GM18511 (cell line): Measurements from ENCODE around the gene KCTD14.
"Not testable (repeated sequence)": the region's sequence is repeated elsewhere in the genome, so short reads cannot be mapped to it uniquely, and the experiment has no call there.

ENCODE experiments used
- ATAC-seq: cut with Tn5 transposase; IDR thresholded peaks from one replicate; pipeline ENCODE4 v1.9.1; 2021; ENCODE audit warnings: mild to moderate bottlenecking, moderate library complexity; ENCODE audit not compliant: unreplicated experiment

The KCTD14 gene

DNA sequence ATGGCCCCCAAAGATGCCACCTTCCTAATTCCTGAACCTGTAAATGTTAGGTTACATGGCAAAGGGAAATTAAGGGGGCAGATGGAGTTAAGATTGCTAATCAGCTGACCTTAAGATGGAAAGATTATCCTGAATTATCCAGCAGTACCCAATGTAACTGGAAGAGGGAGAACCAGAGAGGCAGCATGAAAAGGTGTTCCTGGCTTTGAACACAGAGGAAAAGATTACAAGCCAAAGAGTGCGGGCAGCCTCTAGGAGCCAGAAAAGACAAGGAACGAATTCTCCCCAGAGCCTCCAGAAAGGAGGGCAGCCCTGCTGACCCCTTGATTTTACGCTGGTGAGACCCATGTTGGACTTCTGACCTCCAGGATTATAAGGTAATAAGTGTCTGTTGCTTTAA is 25.5 kb upstream of the KCTD14 start:
- ATAC-seq: no peak

DNA sequence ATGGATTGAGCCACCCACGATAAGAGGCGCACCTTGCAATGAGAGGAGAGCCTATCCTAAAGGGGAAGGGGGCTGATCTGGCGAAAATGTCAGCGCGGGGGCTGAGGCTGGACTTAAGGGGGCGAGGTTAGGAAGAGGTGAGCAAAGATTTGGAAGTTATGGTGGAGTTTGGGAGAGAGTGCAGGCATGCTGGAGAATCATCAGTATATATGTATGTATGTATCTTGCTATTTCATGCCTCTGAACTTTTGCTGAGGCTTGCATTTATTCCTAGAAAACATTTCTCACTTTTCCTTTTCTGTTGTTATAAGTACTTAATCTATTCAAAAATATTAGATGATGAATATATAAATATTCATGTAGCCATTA is 23.4 kb upstream of the KCTD14 start:
- ATAC-seq: no peak

- no peak for ATAC-seq
These were observed 22.9 kb upstream of the KCTD14 start for GRCh38 chr11:78045851-78046485.

- ATAC-seq: no peak
These were observed 21.6 kb upstream of the KCTD14 start for GRCh38 chr11:78044706-78045105.

DNA sequence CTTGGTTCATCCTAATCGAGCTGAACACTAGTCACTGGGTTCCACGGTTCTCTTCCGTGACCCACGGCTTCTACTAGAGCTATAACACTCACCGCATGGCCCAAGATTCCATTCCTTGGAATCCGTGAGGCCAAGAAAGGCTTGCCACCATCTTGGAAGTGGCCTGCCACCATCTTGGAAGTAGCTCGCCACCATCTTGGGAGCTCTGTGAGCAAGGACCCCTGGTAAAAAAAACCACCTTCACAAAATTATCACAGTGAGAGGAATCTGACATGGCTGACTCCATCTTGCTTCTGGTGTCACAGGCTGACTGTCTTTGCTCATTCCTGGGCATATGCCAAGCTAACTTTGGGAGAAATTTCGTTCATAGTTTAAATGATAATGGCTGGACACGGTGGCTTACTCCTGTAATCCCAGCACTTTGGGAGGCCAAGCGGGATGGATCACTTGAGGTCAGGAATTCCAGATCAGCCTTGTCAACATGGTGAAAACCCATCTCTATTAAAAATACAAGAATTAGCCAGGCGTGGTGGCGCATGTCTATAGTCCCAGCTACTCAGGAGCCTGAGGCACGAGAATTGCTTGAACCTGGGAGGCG is 18.9 kb upstream of the KCTD14 start:
- ATAC-seq: no peak

- not testable (repeated sequence) for ATAC-seq
These were observed 18.3 kb upstream of the KCTD14 start for GRCh38 chr11:78041380-78041719.

GRCh38 chr11:78040691-78041379 is 17.8 kb upstream of the KCTD14 start:
- no peak for ATAC-seq

- peak; percentile 74 for ATAC-seq
These were observed 17.0 kb upstream of the KCTD14 start for GRCh38 chr11:78039919-78040671.

DNA sequence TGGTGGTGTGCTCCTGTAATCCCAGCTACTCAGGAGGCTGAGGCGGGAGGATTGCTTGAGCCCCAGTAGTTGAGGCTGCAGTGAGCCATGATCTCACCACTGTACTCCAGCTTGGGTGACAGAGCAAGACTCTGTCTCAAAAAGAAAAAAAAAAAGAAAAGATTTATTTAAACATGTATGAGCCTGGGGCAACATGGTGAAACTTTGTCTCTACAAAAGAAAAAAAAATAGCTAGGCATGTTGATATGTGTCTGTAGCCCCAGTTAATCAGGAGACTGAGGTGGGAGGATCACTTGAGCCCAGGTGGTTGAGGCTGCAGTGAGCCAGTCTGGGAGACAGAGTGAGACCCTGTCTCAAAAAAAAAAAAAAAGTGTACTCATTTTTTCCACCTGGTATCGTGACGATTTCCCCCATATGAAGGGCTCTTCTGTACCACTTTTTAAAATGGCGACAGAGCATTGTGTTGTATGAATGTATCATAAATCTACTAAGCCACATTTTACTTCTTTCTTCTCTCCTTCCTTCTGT is 16.4 kb upstream of the KCTD14 start:
- peak; percentile 22 for ATAC-seq

DNA sequence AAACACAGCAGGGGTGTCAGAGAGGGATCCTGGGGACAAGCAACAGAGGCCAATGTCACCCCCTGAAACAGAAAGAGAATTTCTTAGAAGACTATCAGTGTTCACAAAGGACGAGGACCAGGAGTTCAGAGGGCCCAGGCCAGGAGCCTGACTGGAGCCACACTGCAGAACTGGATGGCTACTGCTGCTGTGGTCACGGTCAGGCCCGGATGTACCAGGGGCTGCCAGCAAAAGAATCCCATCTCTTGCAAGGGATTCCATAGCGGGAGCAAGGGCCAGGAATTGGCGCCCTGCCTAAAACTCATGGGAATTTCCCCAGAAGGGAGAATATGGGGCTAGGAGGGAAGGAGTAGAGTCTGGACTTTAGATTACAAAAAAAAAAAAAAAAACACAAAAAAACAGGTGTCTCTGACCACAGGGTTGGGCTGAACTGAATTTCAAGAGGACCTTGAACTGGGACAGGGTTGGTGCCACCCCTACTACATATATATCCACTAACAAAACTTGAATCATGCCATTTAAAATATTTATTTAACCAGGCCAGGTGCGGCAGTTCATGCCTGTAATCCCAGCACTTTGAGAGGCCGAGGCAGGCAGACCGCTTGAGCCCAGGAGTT is 15.7 kb upstream of the KCTD14 start:
- no peak for ATAC-seq

DNA sequence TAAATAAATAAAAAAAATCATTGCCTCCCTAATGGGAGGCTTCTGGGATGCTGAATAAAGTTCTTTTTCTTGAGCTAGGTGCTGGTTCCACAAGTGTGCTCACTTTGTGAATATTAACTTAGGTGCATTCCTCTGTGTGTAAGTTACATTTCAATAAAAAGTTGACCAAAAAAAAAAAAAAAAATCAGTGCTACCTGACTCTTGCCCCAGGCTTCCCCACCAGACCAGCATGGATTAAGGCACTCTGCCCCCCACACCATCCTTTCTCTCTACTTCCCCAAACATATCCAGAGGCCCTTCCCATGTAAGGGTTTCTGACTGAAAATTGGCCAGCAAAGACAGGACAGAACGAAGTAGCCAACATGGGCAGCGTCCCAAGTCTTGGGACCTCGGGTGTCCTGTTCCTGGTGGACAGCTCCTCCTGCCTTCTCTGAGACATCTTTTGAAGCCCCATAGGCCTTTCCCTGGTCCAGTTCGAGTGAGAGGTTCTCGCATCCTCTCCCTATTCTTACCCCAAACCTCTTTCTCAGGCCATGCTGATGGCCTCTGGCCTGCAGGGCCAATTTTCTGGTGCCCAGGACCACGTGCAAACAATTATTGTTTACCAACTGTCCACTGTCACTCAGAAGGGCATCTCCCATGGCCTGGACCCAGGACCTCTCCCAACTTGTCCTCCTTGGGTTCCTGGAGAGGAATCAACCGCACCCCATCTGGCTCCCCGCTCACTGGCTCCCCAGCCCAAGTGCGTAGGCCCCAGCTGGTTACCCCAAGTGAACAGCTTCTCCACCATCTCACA is 14.9 kb upstream of the KCTD14 start:
- no peak for ATAC-seq

GRCh38 chr11:78037056-78037455 is 14.0 kb upstream of the KCTD14 start:
- ATAC-seq: no peak

DNA sequence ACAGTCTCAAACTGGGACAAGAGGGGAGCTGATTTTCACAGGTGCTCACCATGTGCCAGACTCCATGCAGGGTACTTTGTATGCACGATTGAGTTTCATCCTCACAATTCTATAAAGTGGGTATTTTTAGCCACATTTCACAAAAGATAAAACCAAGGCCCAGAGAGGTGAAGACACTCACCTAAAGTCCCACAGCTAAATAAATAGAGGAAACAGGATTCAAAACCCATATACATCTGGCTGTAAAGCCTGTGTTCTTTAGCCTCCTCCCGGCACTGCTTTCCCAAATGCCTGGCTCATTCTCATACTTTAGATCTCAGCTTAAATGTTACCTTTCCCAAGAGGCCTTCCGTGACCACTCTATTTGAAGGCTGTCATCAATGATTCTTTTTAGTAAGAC is 13.2 kb upstream of the KCTD14 start:
- ATAC-seq: no peak

DNA sequence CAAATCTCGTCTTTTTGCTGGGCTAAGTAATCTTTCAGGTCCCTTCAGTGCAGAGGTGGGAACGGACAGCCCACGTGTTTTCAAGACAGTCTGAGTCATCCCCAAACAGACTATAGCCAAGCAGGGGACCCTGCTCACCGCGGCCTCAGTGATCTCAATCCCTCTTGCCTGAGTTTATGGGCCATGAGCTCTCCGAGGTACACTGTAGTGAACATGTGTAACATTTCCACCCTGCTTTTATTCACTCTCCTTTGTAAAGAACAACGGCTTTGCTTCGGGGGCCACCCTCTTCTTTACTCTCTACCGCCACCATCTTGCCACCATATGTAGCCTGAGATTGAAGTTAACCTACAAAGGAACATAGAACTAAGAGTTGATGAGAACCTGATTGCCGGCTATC is 11.5 kb upstream of the KCTD14 start:
- ATAC-seq: no peak

DNA sequence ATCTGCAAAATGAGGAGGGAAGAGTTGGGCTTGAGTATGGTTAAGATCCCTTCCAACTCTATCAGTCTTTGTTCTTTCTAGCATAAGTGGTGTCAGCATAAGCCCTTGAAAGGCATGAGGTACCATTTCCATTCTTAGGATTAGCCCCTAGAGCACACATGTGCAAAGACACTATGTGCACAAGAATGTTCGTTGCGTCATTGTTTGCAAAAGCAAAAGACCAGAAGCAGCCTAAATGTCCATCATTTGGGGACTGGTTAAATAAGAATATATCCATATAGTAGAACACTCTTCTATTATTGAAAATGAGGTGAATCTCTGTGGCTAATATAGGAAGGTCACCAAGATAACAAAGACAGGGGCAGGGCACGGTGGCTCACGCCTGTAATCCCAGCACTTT is 10.0 kb upstream of the KCTD14 start:
- ATAC-seq: no peak

DNA sequence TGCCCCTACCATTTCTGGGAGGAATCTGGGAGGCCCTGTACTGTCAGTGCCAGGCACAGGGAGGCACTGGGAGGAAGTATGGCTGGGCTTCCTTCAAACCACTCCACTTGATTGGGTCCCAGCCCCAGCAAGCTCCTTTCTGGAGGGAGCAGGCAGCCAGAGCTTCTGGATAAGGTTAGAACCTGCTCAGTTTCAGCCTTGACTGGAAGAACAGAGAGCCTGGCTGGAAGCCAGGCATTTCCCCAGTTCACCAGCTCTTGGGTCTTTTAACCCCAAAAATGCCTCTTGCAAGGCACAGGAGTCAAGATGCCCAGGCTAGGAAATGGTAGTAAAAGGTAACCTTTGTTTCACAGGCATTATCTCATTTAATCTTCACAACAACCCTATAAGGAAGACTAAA is 9.0 kb upstream of the KCTD14 start:
- no peak for ATAC-seq

DNA sequence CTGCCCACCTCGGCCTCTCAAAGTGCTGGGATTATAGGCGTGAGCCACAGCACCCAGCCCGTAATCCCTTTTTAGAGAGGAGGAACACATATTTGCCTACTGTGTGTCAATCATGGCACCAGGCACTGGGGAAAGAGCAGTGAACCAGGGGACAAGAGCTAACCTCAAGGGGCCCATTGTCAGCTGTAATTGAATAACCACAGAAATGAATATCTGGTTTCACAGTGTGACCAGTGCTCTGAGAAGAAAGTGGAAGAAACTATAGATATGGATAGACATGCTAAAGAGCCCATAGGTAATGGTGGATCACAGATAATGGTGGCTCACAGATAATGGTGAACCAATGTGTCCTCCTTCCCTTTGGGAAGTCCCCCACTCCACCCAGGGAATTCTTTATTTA is 8.6 kb upstream of the KCTD14 start:
- peak; percentile 71 for ATAC-seq

DNA sequence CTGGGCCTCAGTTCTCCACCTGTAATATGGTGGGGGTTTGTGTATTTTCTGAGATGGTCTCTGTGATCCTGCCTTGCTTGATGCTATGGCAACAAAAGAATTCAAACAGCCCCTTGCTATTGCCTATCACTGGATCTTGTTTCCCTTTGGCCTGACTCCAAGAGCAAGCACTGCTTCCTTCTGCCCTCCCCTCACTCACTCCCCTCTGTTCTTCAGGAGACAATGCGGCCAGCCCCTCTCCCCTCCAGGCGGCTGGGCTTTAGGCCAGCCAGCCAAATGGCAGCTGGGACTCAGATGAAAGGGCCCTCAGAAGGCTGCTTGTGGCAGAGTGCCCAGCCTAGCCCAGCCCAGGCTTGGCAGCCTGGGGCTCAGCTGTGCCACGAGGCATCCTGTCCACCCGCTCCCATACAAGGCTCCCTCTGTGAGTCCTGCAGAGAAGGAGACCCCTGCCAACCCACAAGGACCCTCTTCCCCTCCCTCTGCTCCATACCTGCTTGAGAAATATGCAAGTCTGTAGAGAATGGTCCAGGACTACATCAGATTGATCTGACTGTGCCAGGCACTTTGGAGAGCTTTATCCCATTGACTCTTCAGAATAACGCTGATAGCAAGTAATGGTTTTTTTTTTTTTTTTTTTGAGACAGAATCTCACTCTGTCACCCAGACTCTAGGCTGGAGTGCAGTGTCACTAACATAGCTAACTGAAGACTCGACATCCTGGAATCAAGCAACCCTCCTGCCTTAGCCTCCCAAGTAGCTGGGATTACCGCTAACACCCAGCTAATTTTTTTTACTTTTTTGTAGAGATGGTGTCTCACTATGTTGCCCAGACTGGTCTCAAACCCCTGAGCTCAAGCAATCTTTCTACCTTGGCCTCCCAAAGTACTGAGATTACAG is 7.6 kb upstream of the KCTD14 start:
- ATAC-seq: no peak

- ATAC-seq: not testable (repeated sequence)
These were observed 5.3 kb upstream of the KCTD14 start for GRCh38 chr11:78028423-78028822.
